H9 (cell line): Measurements from ENCODE around the gene FANCE. TPM values are rescaled to one million over a fixed set of nuclear protein-coding genes. Genes with fewer than 3 reads are reported as not detected.
A peak's percentile ranks its signal among the peaks of the same experiment; 100 is the strongest.

Source experiments
- DNase-seq: peaks from one replicate; pipeline ENCODE4 v3.0.0-alpha.2; 2017
- H2AFZ ChIP-seq: one replicate; pipeline ENCODE4 v1.6.1; 2013; ENCODE audit warnings: mild to moderate bottlenecking, low read length, control low read depth, moderate library complexity
- H2AK5ac ChIP-seq: 2 replicates; pipeline ENCODE4 v1.6.1; 2013; ENCODE audit warnings: low read length, control low read depth, mixed read lengths; ENCODE audit not compliant: insufficient read length
- H2BK120ac ChIP-seq: one replicate; pipeline ENCODE4 v1.6.1; 2013; ENCODE audit warnings: low read depth, mild to moderate bottlenecking, low read length, control low read depth, inconsistent platforms; ENCODE audit not compliant: poor library complexity, severe bottlenecking
- H2BK12ac ChIP-seq: 2 replicates; pipeline ENCODE4 v1.6.1; 2013; ENCODE audit warnings: low read length, control low read depth, mixed read lengths, low read depth; ENCODE audit not compliant: insufficient read length
- H2BK15ac ChIP-seq: 2 replicates; pipeline ENCODE4 v1.6.1; 2013; ENCODE audit warnings: low read depth, low read length, control low read depth
- H2BK20ac ChIP-seq: one replicate; pipeline ENCODE4 v1.6.1; 2013; ENCODE audit warnings: low read depth, mild to moderate bottlenecking, low read length, control low read depth, inconsistent platforms; ENCODE audit not compliant: poor library complexity, severe bottlenecking
- H2BK5ac ChIP-seq: 2 replicates; pipeline ENCODE4 v1.6.1; 2013; ENCODE audit warnings: low read length, control low read depth, mixed read lengths; ENCODE audit not compliant: insufficient read length
- H3K14ac ChIP-seq: 2 replicates; pipeline ENCODE4 v1.6.1; 2013; ENCODE audit warnings: low read length, control low read depth; ENCODE audit not compliant: insufficient read depth
- H3K18ac ChIP-seq: 2 replicates; pipeline ENCODE4 v1.6.1; 2013; ENCODE audit warnings: low read depth, mild to moderate bottlenecking, mixed read lengths, low read length, control low read depth; ENCODE audit not compliant: insufficient read length
- H3K23ac ChIP-seq: 2 replicates; pipeline ENCODE4 v1.6.1; 2013; ENCODE audit warnings: low read length, control low read depth, mixed read lengths, low read depth; ENCODE audit not compliant: insufficient read length
- H3K23me2 ChIP-seq: 2 replicates; pipeline ENCODE4 v1.6.1; 2013; ENCODE audit warnings: low read depth, mild to moderate bottlenecking, mixed read lengths, low read length, control low read depth; ENCODE audit not compliant: insufficient read length, poor library complexity, severe bottlenecking
- H3K27ac ChIP-seq: 2 replicates; pipeline ENCODE4 v1.5.1; 2013; ENCODE audit warnings: low read length, control low read depth, mixed read lengths, low read depth; ENCODE audit not compliant: insufficient read length
- H3K27me3 ChIP-seq: 2 replicates; pipeline ENCODE4 v1.6.1; 2013; ENCODE audit warnings: low read length, control low read depth, inconsistent platforms; ENCODE audit not compliant: insufficient read depth
- H3K4ac ChIP-seq: 2 replicates; pipeline ENCODE4 v1.6.1; 2013; ENCODE audit warnings: low read depth, mild to moderate bottlenecking, control low read depth, inconsistent platforms, low read length, moderate library complexity
- H3K4me1 ChIP-seq: 2 replicates; pipeline ENCODE4 v1.6.1; 2013; ENCODE audit warnings: low read length, control low read depth, inconsistent platforms; ENCODE audit not compliant: insufficient read depth
- H3K4me2 ChIP-seq: 2 replicates; pipeline ENCODE4 v1.6.1; 2013; ENCODE audit warnings: low read length, control low read depth, mixed read lengths; ENCODE audit not compliant: insufficient read length, insufficient read depth
- H3K56ac ChIP-seq: 2 replicates; pipeline ENCODE4 v1.6.1; 2013; ENCODE audit warnings: low read depth, mild to moderate bottlenecking, mixed read lengths, low read length, control low read depth; ENCODE audit not compliant: insufficient read length
- H3K79me1 ChIP-seq: 2 replicates; pipeline ENCODE4 v1.6.1; 2013; ENCODE audit warnings: low read depth, mild to moderate bottlenecking, moderate library complexity, low read length, control low read depth, inconsistent platforms; ENCODE audit not compliant: insufficient read depth, poor library complexity, severe bottlenecking
- H3K79me2 ChIP-seq: 2 replicates; pipeline ENCODE4 v1.6.1; 2013; ENCODE audit warnings: low read length, control low read depth, inconsistent platforms; ENCODE audit not compliant: insufficient read depth
- H3K9ac ChIP-seq: 2 replicates; pipeline ENCODE4 v1.6.1; 2013; ENCODE audit warnings: low read length, control low read depth, mixed read lengths; ENCODE audit not compliant: insufficient read length; ENCODE audit errors: extremely low read depth
- H3K9me3 ChIP-seq: one replicate; pipeline ENCODE4 v1.6.1; 2013; ENCODE audit warnings: low read depth, low read length, inconsistent platforms; ENCODE audit not compliant: control insufficient read depth
- H3T11ph ChIP-seq: one replicate; pipeline ENCODE4 v1.6.1; 2013; ENCODE audit warnings: mild to moderate bottlenecking, low read length, control low read depth, inconsistent platforms
- H4K20me1 ChIP-seq: one replicate; pipeline ENCODE4 v1.6.1; 2013; ENCODE audit not compliant: control insufficient read depth, insufficient read length, insufficient read depth
- H4K5ac ChIP-seq: 2 replicates; pipeline ENCODE4 v1.6.1; 2013; ENCODE audit warnings: low read depth, mild to moderate bottlenecking, mixed read lengths, low read length, control low read depth; ENCODE audit not compliant: insufficient read length
- H4K8ac ChIP-seq: replicated peaks from 2 replicates; pipeline ENCODE4 v1.6.1; 2013; ENCODE audit warnings: low read length, control low read depth, mixed read lengths, low read depth; ENCODE audit not compliant: insufficient read length
- H4K91ac ChIP-seq: 2 replicates; pipeline ENCODE4 v1.6.1; 2013; ENCODE audit warnings: low read depth, mild to moderate bottlenecking, moderate library complexity, mixed read lengths, low read length, control low read depth; ENCODE audit not compliant: insufficient read length
- H3K27ac Mint-ChIP-seq, 3 experiments: 2 replicates in 2 of 3; 3 replicates in 1 of 3; pipeline ENCODE4 v1.8.0; 2020 to 2021; ENCODE audit warnings: mixed read lengths in 3 of 3, mild to moderate bottlenecking in 1 of 3, moderate library complexity in 1 of 3
- H3K27me3 Mint-ChIP-seq: 2 replicates; pipeline ENCODE4 v1.8.0; 2021; ENCODE audit warnings: low read depth, mild to moderate bottlenecking, moderate library complexity, mixed read lengths
- H3K36me3 Mint-ChIP-seq, 3 experiments: 2 replicates in 2 of 3; 3 replicates in 1 of 3; pipeline ENCODE4 v1.8.0; 2020 to 2021; ENCODE audit warnings: low read depth in 3 of 3, mixed read lengths in 3 of 3; ENCODE audit not compliant: insufficient read depth in 1 of 3
- H3K4me1 Mint-ChIP-seq, 2 experiments: 2 replicates each; pipeline ENCODE4 v1.8.0; 2020; ENCODE audit warnings: mixed read lengths in 2 of 2
- H3K4me3 Mint-ChIP-seq, 2 experiments: 2 replicates in 1 of 2; 3 replicates in 1 of 2; pipeline ENCODE4 v1.8.0; 2020 to 2021; ENCODE audit warnings: mild to moderate bottlenecking in 2 of 2, mixed read lengths in 2 of 2, moderate library complexity in 1 of 2
- H3K9me3 Mint-ChIP-seq, 2 experiments: 2 replicates in 1 of 2; 3 replicates in 1 of 2; pipeline ENCODE4 v1.8.0; 2020; ENCODE audit warnings: mild to moderate bottlenecking in 2 of 2, mixed read lengths in 2 of 2, moderate library complexity in 1 of 2
- CTCF ChIP-seq: fragments of 200-600 bp; sonication (generic); conservative IDR thresholded peaks from 3 replicates; pipeline ENCODE4 v1.8.0; 2021; ENCODE audit warnings: antibody characterized with exemption, mild to moderate bottlenecking
- WGBS: extraction: QIAGEN DNeasy Blood & Tissue Kit; methylation state at CpG from one replicate; pipeline ENCODE4 v1.1.7; 2013; ENCODE audit warnings: missing lambda C conversion rate, low lambda C conversion rate, mixed read lengths; ENCODE audit not compliant: insufficient read length; ENCODE audit errors: extremely low coverage; 5-methylcytosine and 5-hydroxymethylcytosine counted together
- total RNA-seq: library from RNA; stranded (reverse); gene quantifications from 2 replicates; pipeline ENCODE4 v1.2.1, GENCODE V29; 2021

FANCE gene
- total RNA-seq, 1 experiment from 2014 or later, result 8.4 TPM

- no peak for DNase-seq
Measured at GRCh38 chr6:35428421-35429149, 23.6 kb upstream of the FANCE start.

More at GRCh38 chr6:35428421-35429149, 23.6 kb upstream of the FANCE start:
- TF ChIP-seq CTCF, result no peak
- Histone ChIP-seq H3K18ac (no peak overlapping the region), H2BK5ac (no peak overlapping the region), H3K23ac (no peak overlapping the region), H3K4me2 (no peak overlapping the region), H2BK12ac (no peak overlapping the region), H2BK20ac (no peak overlapping the region), H3T11ph (no peak overlapping the region), H3K56ac (no peak overlapping the region), H2AK5ac (no peak overlapping the region), H2BK15ac (no peak overlapping the region), H4K8ac (no peak overlapping the region), H2BK120ac (no peak overlapping the region), H3K9ac (no peak overlapping the region), H3K23me2 (no peaks in the 10 kb centered on the region), H4K20me1 (no peaks in the 10 kb centered on the region), H3K27ac (no peak overlapping the region), H3K79me2 (no peaks in the 10 kb centered on the region), H3K14ac (no peak overlapping the region), H3K4ac (no peak overlapping the region), H3K79me1 (no peaks in the 10 kb centered on the region), H3K9me3 (peaks cover 5% of the 10 kb centered on the region), H4K91ac (no peak overlapping the region), H3K4me1 (peaks cover 8% of the 10 kb centered on the region; the same call in 1 of the 2 replicates), H4K5ac (no peak overlapping the region), H3K27me3 (no peaks in the 10 kb centered on the region), H2AFZ (no peak overlapping the region)
- Mint-ChIP-seq H3K4me1 (peaks cover 21 to 41% of the 10 kb centered on the region in 2 experiments), H3K27me3 (no peaks in the 10 kb centered on the region; the same call in 1 of the 2 replicates), H3K36me3 (peaks cover 20 to 29% (median 22%) of the 10 kb centered on the region in 3 experiments), H3K9me3 (peaks cover 8 to 11% of the 10 kb centered on the region in 2 experiments; a peak in 4 of 5 replicates), H3K4me3 (no peak overlapping the region; a peak in 1 of 5 replicates), H3K27ac (peak overlapping the region; percentile 27 to 68 (median 64); a peak in 3 of 7 replicates)
- WGBS, result no CpG with 5 or more reads among the region's 10 CpGs
